ENCODE data around the gene MYO18B.

MYO18B gene

DNA sequence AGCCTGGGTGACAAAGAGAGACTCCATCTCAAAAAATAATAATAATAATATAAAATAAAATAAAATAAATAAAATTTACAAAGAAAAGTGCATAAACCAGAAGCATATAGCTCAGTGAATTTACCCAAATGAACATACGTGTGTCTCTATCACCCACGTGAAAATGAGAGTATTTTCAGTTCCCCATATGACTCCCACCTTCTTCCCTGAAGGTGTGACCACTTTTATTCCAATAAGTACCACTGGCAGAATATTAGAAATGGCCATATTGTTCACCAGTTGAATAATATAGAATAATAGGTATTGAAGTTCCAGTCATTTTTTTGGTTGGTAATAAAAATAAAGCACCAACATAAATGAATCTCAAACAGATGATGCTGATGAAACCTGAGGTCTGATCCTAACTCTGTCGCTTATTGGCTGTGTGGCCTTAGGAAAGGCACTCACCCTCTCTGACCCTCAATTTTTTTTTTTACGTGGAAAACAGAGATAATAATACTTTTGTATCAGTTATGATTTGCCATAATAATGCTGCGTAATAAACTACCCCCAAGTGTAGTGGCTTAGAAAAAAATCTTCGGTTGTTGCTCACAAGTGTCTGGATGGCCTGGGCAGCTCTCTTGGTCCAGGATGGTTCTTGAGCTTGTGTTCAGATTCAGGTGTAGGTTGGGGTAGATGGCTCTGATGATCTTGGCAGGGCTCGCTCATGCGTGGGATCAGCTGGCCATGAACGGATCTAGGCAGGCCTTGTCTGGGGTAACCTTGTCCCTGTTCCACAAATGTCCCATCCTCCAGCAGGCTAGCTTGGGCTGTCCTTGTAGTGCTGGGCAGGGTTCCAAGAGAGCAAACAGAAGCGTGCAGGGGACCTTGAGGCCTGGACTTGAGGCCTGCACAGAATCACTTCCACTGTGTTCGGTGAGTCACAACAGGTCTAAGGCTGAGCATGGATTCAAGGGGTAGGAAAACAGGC, 88.1 kb downstream of the MYO18B start:
- H3K4me3 ChIP-seq (ENCODE audit: low read depth, low read length) = no peak overlapping the region
- TF ChIP-seq, protein P1, sequence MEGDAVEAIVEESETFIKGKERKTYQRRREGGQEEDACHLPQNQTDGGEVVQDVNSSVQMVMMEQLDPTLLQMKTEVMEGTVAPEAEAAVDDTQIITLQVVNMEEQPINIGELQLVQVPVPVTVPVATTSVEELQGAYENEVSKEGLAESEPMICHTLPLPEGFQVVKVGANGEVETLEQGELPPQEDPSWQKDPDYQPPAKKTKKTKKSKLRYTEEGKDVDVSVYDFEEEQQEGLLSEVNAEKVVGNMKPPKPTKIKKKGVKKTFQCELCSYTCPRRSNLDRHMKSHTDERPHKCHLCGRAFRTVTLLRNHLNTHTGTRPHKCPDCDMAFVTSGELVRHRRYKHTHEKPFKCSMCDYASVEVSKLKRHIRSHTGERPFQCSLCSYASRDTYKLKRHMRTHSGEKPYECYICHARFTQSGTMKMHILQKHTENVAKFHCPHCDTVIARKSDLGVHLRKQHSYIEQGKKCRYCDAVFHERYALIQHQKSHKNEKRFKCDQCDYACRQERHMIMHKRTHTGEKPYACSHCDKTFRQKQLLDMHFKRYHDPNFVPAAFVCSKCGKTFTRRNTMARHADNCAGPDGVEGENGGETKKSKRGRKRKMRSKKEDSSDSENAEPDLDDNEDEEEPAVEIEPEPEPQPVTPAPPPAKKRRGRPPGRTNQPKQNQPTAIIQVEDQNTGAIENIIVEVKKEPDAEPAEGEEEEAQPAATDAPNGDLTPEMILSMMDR (IDR thresholded peaks at IDR 0.05; ENCODE audit: low read depth, low read length) = no peak

DNA sequence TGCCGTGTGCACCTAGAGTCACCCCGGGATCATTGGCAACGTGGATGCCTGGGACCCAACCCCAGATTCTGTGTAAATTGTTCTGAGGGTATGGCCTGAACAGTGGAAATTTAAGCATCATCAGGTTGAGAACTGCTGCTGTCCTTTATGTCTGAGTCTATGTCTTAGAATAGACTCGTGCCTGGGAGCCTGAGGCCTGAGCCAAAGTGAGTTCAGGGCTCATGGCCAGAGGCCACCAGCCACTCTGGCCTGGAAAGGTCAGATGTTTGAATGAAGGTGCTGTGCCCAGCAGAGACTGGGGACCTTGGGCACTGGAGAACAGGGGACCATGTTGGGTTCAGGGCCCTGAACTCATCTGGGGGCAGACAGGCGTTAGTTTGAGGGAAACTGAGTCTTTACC, 91.1 kb downstream of the MYO18B start:
- TF ChIP-seq, protein P1 (IDR thresholded peaks at IDR 0.05; ENCODE audit: low read depth, low read length) = no peak
- H3K4me3 ChIP-seq (ENCODE audit: low read depth, low read length) = no peak overlapping the region

DNA sequence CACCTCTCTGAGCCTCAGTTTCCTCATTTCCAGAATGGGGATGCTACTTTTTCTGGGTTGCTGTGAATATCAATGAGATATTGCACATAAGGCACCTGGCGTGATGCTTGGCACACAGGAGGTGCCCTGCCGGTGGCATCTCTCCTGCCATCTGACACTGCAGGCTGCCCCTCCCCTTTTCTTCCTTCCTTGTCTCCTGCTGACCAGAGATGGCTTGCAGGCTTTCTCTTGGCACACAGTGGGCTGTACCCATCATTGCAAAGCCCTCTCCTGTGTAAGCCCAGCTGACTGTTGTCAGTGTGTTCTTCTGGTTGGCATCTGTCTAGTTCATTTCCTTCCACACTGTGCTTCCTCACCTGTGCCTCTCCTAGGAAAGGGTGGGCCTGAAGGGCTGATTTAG, 91.7 kb downstream of the MYO18B start:
- TF ChIP-seq, protein P1 (IDR thresholded peaks at IDR 0.05; ENCODE audit: low read depth, low read length) = no peak
- no peak overlapping the region for H3K4me3 ChIP-seq (ENCODE audit: low read depth, low read length)

DNA sequence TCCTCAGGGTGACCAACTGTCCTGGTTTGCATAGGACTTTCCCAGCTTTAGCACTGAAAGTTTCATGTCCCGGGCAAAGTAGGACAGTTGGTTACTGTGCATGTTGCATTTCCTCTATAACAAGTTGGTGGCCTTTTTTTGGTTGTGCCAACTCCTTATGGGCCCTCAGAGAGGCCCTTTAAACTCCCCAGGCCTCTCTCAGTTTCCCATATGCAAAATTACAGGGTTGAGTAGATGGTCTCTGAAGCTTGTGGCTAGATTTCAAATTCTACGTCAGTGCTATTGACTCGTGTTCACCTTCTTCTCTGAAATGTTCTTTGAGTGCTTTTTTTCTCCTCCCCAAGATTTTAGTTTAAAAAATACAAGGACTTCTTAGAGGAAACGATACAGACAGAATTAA, 92.5 kb downstream of the MYO18B start:
- H3K4me3 ChIP-seq (ENCODE audit: low read depth, low read length) = no peak overlapping the region
- TF ChIP-seq, protein P1 (IDR thresholded peaks at IDR 0.05; ENCODE audit: low read depth, low read length) = no peak

DNA sequence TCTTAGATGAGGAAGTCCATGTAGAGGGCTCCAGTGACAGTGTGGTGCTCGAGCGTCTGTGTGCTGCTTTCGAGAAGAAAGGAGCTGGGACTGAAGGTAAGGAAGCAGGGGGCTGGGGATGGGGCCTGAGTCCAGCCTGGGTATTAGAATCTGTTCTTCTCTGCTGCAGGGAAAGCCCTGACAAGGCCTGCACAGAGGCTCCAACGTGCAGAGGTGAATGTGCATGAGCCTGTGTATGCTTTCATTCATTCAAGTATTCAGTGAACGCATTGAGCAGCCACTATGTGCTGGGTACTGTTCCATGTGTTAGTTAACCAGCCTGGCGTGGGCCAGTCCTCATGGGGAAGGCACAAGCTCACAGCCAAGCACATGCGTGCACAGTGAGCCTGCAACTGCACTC, 93.4 kb downstream of the MYO18B start:
- no peak overlapping the region for H3K4me3 ChIP-seq (ENCODE audit: low read depth, low read length)

DNA sequence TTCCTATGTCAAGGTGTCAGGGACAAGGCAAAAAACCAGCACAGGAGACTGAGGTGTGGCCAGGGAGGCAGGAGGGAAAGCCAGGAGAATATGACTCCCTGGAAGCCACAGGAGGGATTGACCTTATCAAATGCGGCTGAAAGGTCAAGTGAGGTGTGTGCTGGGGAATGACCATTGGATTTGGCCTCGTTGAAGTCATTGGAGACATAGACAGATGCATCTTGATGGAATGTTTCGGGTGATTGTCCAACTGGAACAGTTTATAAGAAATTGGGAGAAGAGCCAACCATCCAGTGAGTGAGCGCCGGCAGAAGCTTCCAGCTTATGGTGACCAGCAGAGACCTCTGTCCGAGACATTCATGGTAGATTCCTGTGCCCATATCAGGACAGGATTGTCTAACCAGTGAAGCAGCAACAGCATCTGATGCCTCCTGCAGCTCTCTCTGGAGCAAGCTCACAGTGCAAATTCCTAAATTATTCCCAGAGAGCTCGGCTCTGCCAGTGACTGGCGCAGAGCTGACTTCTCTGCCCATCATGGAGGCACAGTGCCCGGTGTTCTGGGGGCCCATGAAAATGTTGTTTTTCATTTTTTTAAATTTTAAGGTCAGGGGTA, 95.4 kb downstream of the MYO18B start:
- no peak overlapping the region for H3K4me3 ChIP-seq (ENCODE audit: low read depth, low read length)
- TF ChIP-seq, protein P1 (IDR thresholded peaks at IDR 0.05; ENCODE audit: low read depth, low read length) = no peak

More for the DNA sequence above, 93.4 kb downstream of the MYO18B start:
- TF ChIP-seq, protein P1 (IDR thresholded peaks at IDR 0.05; ENCODE audit: low read depth, low read length) = no peak

Data from WI38 (cell line).